Mesenchymal stem cell (in vitro differentiated cells and primary cell): ENCODE data around the gene FXYD6.

Source experiments
- DNase-seq: peaks from one replicate; pipeline ENCODE4 v3.0.0-alpha.2; 2013
- H2AFZ ChIP-seq: one replicate; pipeline ENCODE4 v1.6.1; 2013; ENCODE audit warnings: low read depth, mild to moderate bottlenecking, control low read depth, inconsistent platforms, low read length, moderate library complexity
- H2AK5ac ChIP-seq: 2 replicates; pipeline ENCODE4 v1.6.1; 2013; ENCODE audit warnings: low read length, moderate library complexity, mild to moderate bottlenecking, inconsistent platforms; ENCODE audit not compliant: severe bottlenecking
- H2BK120ac ChIP-seq: one replicate; pipeline ENCODE4 v1.6.1; 2013; ENCODE audit warnings: low read depth, mild to moderate bottlenecking, inconsistent platforms, low read length, moderate library complexity
- H2BK12ac ChIP-seq, 2 experiments: one replicate each; pipeline ENCODE4 v1.6.1; 2013; ENCODE audit warnings: inconsistent platforms in 2 of 2, low read length in 2 of 2, mild to moderate bottlenecking in 2 of 2, moderate library complexity in 2 of 2, control low read depth in 1 of 2
- H2BK15ac ChIP-seq: one replicate; pipeline ENCODE4 v1.6.1; 2013; ENCODE audit warnings: mild to moderate bottlenecking, low read depth, inconsistent platforms; ENCODE audit not compliant: poor library complexity, severe bottlenecking
- H2BK5ac ChIP-seq: 2 replicates; pipeline ENCODE4 v1.6.1; 2013; ENCODE audit warnings: low read depth, mild to moderate bottlenecking, low read length, control low read depth, inconsistent platforms; ENCODE audit not compliant: poor library complexity, severe bottlenecking
- H3K14ac ChIP-seq, 2 experiments: one replicate each; pipeline ENCODE4 v1.6.1; 2013; ENCODE audit warnings: inconsistent platforms in 2 of 2, low read length in 2 of 2, control low read depth in 1 of 2, mild to moderate bottlenecking in 1 of 2, moderate library complexity in 1 of 2
- H3K18ac ChIP-seq, 2 experiments: one replicate each; pipeline ENCODE4 v1.6.1; 2013; ENCODE audit warnings: inconsistent platforms in 2 of 2, low read length in 2 of 2, control low read depth in 1 of 2, low read depth in 1 of 2, mild to moderate bottlenecking in 1 of 2
- H3K23ac ChIP-seq, 2 experiments: one replicate each; pipeline ENCODE4 v1.6.1; 2013; ENCODE audit warnings: inconsistent platforms in 2 of 2, low read length in 2 of 2, mild to moderate bottlenecking in 2 of 2, moderate library complexity in 2 of 2, control low read depth in 1 of 2
- H3K27ac ChIP-seq: 2 replicates; pipeline ENCODE4 v1.5.1; 2013; ENCODE audit warnings: mild to moderate bottlenecking, moderate library complexity, low read length, control low read depth, inconsistent platforms; ENCODE audit not compliant: poor library complexity, severe bottlenecking
- H3K27me3 ChIP-seq, 2 experiments: 2 replicates each; pipeline versions ENCODE4 v1.6.1 to v1.7.0; 2013; ENCODE audit warnings: low read length in 2 of 2, mild to moderate bottlenecking in 2 of 2, moderate library complexity in 2 of 2, control low read depth in 1 of 2, inconsistent platforms in 1 of 2; ENCODE audit not compliant: control insufficient read depth in 1 of 2, insufficient read depth in 1 of 2
- H3K36me3 ChIP-seq, 2 experiments: 2 replicates each; pipeline versions ENCODE4 v1.6.1 to v1.7.0; 2013; ENCODE audit warnings: low read length in 2 of 2, control low read depth in 1 of 2, inconsistent platforms in 1 of 2, low read depth in 1 of 2, mild to moderate bottlenecking in 1 of 2; ENCODE audit not compliant: insufficient read depth in 2 of 2, control insufficient read depth in 1 of 2
- H3K4ac ChIP-seq, 2 experiments: one replicate each; pipeline ENCODE4 v1.6.1; 2013; ENCODE audit warnings: inconsistent platforms in 2 of 2, low read length in 2 of 2, mild to moderate bottlenecking in 2 of 2, moderate library complexity in 2 of 2, control low read depth in 1 of 2, low read depth in 1 of 2
- H3K4me1 ChIP-seq: 2 replicates; pipeline ENCODE4 v1.6.1; 2013; ENCODE audit warnings: low read depth, low read length, control low read depth; ENCODE audit not compliant: control insufficient read depth, insufficient read depth
- H3K4me2 ChIP-seq: 2 replicates; pipeline ENCODE4 v1.6.1; 2013; ENCODE audit warnings: low read length, mild to moderate bottlenecking, inconsistent platforms; ENCODE audit not compliant: poor library complexity, severe bottlenecking
- H3K4me3 ChIP-seq, 2 experiments: 2 replicates each; pipeline versions ENCODE4 v1.5.1 to v1.7.0; 2013; ENCODE audit warnings: low read length in 2 of 2, mild to moderate bottlenecking in 2 of 2, control low read depth in 1 of 2, low read depth in 1 of 2; ENCODE audit not compliant: insufficient read depth in 1 of 2
- H3K79me1 ChIP-seq: replicated peaks from 2 replicates; pipeline ENCODE4 v1.6.1; 2013; ENCODE audit warnings: mild to moderate bottlenecking, control low read depth, low read length, inconsistent platforms; ENCODE audit not compliant: poor library complexity, severe bottlenecking
- H3K9ac ChIP-seq: 2 replicates; pipeline ENCODE4 v1.7.0; 2013; ENCODE audit warnings: mild to moderate bottlenecking, low read length, moderate library complexity
- H3K9me3 ChIP-seq: 2 replicates; pipeline ENCODE4 v1.7.0; 2013; ENCODE audit warnings: mild to moderate bottlenecking, low read length; ENCODE audit not compliant: control insufficient read depth
- H4K8ac ChIP-seq: one replicate; pipeline ENCODE4 v1.6.1; 2013; ENCODE audit warnings: inconsistent platforms, mild to moderate bottlenecking, low read length, moderate library complexity
- H4K91ac ChIP-seq: one replicate; pipeline ENCODE4 v1.6.1; 2013; ENCODE audit warnings: mild to moderate bottlenecking, low read length, inconsistent platforms
- WGBS: methylation state at CpG from one replicate; pipeline ENCODE4 v1.1.7; 2013; ENCODE audit warnings: mixed read lengths; 5-methylcytosine and 5-hydroxymethylcytosine counted together

The FXYD6 gene

GRCh38 chr11:117860139-117860538 is 16.3 kb downstream of the FXYD6 start:
- Histone ChIP-seq H4K91ac (no peak overlapping the region), H4K8ac (no peak overlapping the region), H2BK5ac (no peak overlapping the region), H3K18ac (no peak overlapping the region), H3K27ac (no peak overlapping the region), H3K9me3 (no peaks in the 10 kb centered on the region), H3K79me1 (peaks cover 38% of the 10 kb centered on the region), H2AK5ac (no peak overlapping the region), H3K4me2 (no peak overlapping the region), H3K23ac (no peak overlapping the region), H3K36me3 (peaks cover 0 to 21% of the 10 kb centered on the region in 2 experiments), H3K4me3 (no peak overlapping the region), H3K4ac (no peak overlapping the region), H3K9ac (no peak overlapping the region), H2AFZ (no peak overlapping the region), H3K14ac (no peak overlapping the region), H3K4me1 (peaks cover 18% of the 10 kb centered on the region), H2BK12ac (no peak overlapping the region), H2BK120ac (no peak overlapping the region), H3K27me3 (peaks cover 0 to 19% of the 10 kb centered on the region in 2 experiments), H2BK15ac (no peak overlapping the region)
- no peak for DNase-seq
- WGBS = 98% methylated on average over 6 of the region's 6 CpGs

- Histone ChIP-seq H2BK15ac (no peak overlapping the region), H3K79me1 (peaks cover 38% of the 10 kb centered on the region), H2BK5ac (no peak overlapping the region), H2BK12ac (no peak overlapping the region), H3K36me3 (peaks cover 0 to 21% of the 10 kb centered on the region in 2 experiments), H3K4ac (no peak overlapping the region), H3K4me1 (peaks cover 18% of the 10 kb centered on the region), H3K27me3 (peaks cover 0 to 19% of the 10 kb centered on the region in 2 experiments), H3K23ac (no peak overlapping the region), H2AK5ac (no peak overlapping the region), H4K8ac (no peak overlapping the region), H3K27ac (no peak overlapping the region), H2AFZ (no peak overlapping the region), H3K9me3 (no peaks in the 10 kb centered on the region), H3K18ac (no peak overlapping the region), H2BK120ac (no peak overlapping the region), H4K91ac (no peak overlapping the region), H3K14ac (no peak overlapping the region), H3K4me3 (no peak overlapping the region), H3K9ac (no peak overlapping the region), H3K4me2 (no peak overlapping the region)
- 86% methylated on average over 9 of the region's 9 CpGs for WGBS
- no peak for DNase-seq
These were observed 16.9 kb downstream of the FXYD6 start for GRCh38 chr11:117859488-117860112.

- Histone ChIP-seq H3K27me3 (peaks cover 0 to 19% of the 10 kb centered on the region in 2 experiments), H3K14ac (no peak overlapping the region), H2BK12ac (no peak overlapping the region), H3K9me3 (no peaks in the 10 kb centered on the region), H2AK5ac (no peak overlapping the region), H3K79me1 (peaks cover 38% of the 10 kb centered on the region), H2BK5ac (no peak overlapping the region), H3K36me3 (peaks cover 0 to 21% of the 10 kb centered on the region in 2 experiments), H3K4me2 (no peak overlapping the region), H3K27ac (no peak overlapping the region), H3K4me1 (peaks cover 18% of the 10 kb centered on the region), H3K9ac (no peak overlapping the region), H2AFZ (no peak overlapping the region), H3K18ac (no peak overlapping the region), H2BK120ac (no peak overlapping the region), H4K91ac (no peak overlapping the region), H2BK15ac (no peak overlapping the region), H3K23ac (no peak overlapping the region), H3K4ac (no peak overlapping the region), H4K8ac (no peak overlapping the region), H3K4me3 (no peak overlapping the region)
- DNase-seq = no peak
- 97% methylated on average over 9 of the region's 10 CpGs for WGBS
These were observed 17.4 kb downstream of the FXYD6 start for GRCh38 chr11:117859061-117859460.

GRCh38 chr11:117857734-117858414 is 18.6 kb downstream of the FXYD6 start:
- H2AK5ac ChIP-seq = no peak overlapping the region
- H2AFZ ChIP-seq = no peak overlapping the region
- no peak overlapping the region for H2BK120ac ChIP-seq
- WGBS = 92% methylated on average over 10 of the region's 11 CpGs
- H4K91ac ChIP-seq = no peak overlapping the region
- H4K8ac ChIP-seq = no peak overlapping the region
- no peak overlapping the region for H3K23ac ChIP-seq
- H3K18ac ChIP-seq = no peak overlapping the region
- H3K27me3 ChIP-seq = peaks cover 0 to 19% of the 10 kb centered on the region in 2 experiments
- H3K36me3 ChIP-seq = peaks cover 0 to 24% of the 10 kb centered on the region in 2 experiments
- DNase-seq = no peak
- no peak overlapping the region for H2BK12ac ChIP-seq
- H3K4me1 ChIP-seq = peaks cover 18% of the 10 kb centered on the region
- no peak overlapping the region for H3K4me3 ChIP-seq
- peaks cover 38% of the 10 kb centered on the region for H3K79me1 ChIP-seq
- H3K4me2 ChIP-seq = no peak overlapping the region
- no peak overlapping the region for H3K14ac ChIP-seq
- H3K4ac ChIP-seq = no peak overlapping the region
- peaks cover under 1% of the 10 kb centered on the region for H3K9me3 ChIP-seq
- no peak overlapping the region for H3K27ac ChIP-seq
- H3K9ac ChIP-seq = no peak overlapping the region
- H2BK5ac ChIP-seq = no peak overlapping the region
- H2BK15ac ChIP-seq = no peak overlapping the region
